HEK293T (cell line): ENCODE results near the gene ANXA7.

ENCODE experiments used
- ARNT ChIP-seq: fragments of 450-650 bp; IDR thresholded peaks from 2 replicates; pipeline ENCODE4 v1.6.1; 2017; ENCODE audit warnings: mild to moderate bottlenecking
- BHLHE40 ChIP-seq: fragments of 450-650 bp; IDR thresholded peaks from 2 replicates; pipeline ENCODE4 v1.6.1; 2016; ENCODE audit warnings: mild to moderate bottlenecking, moderate library complexity, borderline replicate concordance
- ELF4 ChIP-seq: fragments of 450-650 bp; IDR thresholded peaks from 2 replicates; pipeline ENCODE4 v1.6.1; 2017; ENCODE audit warnings: antibody characterized with exemption
- FOXA1 ChIP-seq: fragments of 450-650 bp; IDR thresholded peaks from 2 replicates; pipeline ENCODE4 v1.6.1; 2016; ENCODE audit warnings: mild to moderate bottlenecking
- FOXK2 ChIP-seq: fragments of 450-650 bp; IDR thresholded peaks from 2 replicates; pipeline ENCODE4 v1.6.1; 2016; ENCODE audit warnings: mild to moderate bottlenecking
- FOXM1 ChIP-seq: fragments of 450-650 bp; IDR thresholded peaks from 2 replicates; pipeline ENCODE4 v1.6.1; 2017; ENCODE audit warnings: mild to moderate bottlenecking, borderline replicate concordance
- HDGF ChIP-seq: fragments of 450-650 bp; IDR thresholded peaks from 2 replicates; pipeline ENCODE4 v1.6.1; 2017; ENCODE audit warnings: antibody characterized with exemption, borderline replicate concordance
- L3MBTL2 ChIP-seq: fragments of 450-650 bp; conservative IDR thresholded peaks from 2 replicates; pipeline ENCODE4 v1.6.1; 2016; ENCODE audit warnings: mild to moderate bottlenecking
- LEF1 ChIP-seq: fragments of 450-650 bp; IDR thresholded peaks from 2 replicates; pipeline ENCODE4 v1.6.1; 2017; ENCODE audit warnings: mild to moderate bottlenecking, borderline replicate concordance
- NFRKB ChIP-seq: fragments of 450-650 bp; IDR thresholded peaks from 2 replicates; pipeline ENCODE4 v1.6.1; 2016; ENCODE audit warnings: mild to moderate bottlenecking, moderate library complexity
- SP1 ChIP-seq: fragments of 450-650 bp; IDR thresholded peaks from 2 replicates; pipeline ENCODE4 v1.6.1; 2017
- SUZ12 ChIP-seq: fragments of 450-650 bp; IDR thresholded peaks from 2 replicates; pipeline ENCODE4 v1.6.1; 2016; ENCODE audit warnings: mild to moderate bottlenecking
- TARDBP ChIP-seq: fragments of 450-650 bp; IDR thresholded peaks from 2 replicates; pipeline ENCODE4 v1.6.1; 2016
- ZNF384 ChIP-seq: fragments of 450-650 bp; IDR thresholded peaks from 2 replicates; pipeline ENCODE4 v1.6.1; 2016

DNA sequence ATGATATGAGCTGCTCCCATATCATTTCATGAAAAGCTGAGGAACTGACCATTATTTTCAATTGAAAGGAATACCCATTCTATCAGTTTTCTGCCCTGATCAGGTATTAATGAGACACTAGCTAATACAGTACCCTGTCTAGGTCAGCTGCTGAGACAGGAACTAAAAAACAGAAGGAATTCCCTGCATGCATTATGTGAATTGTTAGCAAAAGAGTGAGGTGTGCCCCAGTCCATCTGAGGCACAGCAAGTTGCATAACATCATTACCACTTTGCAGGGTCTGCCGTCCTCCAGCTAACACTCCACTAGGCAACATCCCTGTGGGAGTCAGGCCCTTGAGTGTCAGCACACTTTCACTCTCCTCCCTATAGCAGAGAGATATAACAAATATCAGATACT is 30.6 kb upstream of the ANXA7 start:
- TF ChIP-seq ELF4 (no peak), NFRKB (no peak), SP1 (no peak), ZNF384 (no peak), LEF1 (no peak), FOXA1 (no peak), FOXM1 (no peak), HDGF (no peak), FOXK2 (no peak), TARDBP (no peak), SUZ12 (no peak), ARNT (no peak), BHLHE40 (no peak), L3MBTL2 (no peak)
